NCI-H187 (cell line): ENCODE measurements around the gene MAPKBP1.
A peak's percentile ranks its signal among the peaks of the same experiment; 100 is the strongest.
"Not testable (repeated sequence)": the region's sequence is repeated elsewhere in the genome, so short reads cannot be mapped to it uniquely, and the experiment has no call there.

Experiments
- DNase-seq, 2 experiments: peaks; one replicate each; lab custom pipeline; 2025; lab: John Stamatoyannopoulos, UW

Gene MAPKBP1

DNA sequence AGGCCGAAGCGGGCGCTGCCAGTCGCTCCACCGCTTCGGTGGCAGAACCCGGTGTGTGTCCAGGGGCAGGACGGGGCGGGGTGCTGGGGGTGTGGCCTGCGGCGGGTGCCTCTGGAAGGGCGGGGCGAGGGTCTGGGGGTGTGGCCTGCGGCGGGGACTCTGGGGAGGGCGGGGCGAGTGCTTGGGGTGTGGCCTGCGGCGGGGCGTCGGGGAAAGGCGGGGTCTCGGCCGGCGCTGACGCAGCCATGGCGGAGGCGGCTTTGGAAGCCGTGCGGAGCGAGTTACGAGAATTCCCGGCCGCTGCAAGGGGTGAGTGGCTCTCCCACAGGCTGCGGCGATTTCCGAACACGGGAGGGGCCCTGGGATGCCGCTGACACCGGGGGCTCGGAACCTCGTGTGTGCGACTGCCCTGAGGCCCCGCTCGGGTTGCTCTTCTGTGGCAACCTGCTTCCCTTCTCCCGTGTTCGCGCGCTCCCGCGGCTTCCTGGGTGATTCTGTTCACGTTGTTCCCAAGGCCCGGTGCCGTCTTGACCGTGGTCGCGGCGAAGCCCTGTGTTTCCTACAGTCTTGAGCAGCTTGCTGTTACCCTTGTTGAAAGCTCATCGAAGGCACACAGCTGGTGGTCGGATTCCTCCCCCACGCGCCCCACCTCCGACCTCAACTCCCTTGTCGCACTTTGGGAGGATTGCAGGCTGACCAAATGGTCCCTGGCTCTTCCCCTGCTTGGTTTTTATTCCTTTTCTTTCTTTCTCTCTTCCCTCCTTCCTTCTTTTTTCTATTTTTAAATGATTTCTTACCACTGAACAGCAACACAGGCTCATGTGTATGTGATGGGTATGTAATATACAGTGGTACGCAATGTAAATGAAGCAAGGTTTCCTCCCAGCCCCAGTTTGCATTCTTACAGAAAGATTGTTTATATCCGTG, 53.9 kb downstream of the MAPKBP1 start, which contains the start of gene JMJD7:
Gene JMJD7 (plus strand): TSS at position 213 of the 927 bp plus-strand sequence. CDS start 33 bp downstream, at position 246.
- peak; percentile 37 to 46 for DNase-seq

DNA sequence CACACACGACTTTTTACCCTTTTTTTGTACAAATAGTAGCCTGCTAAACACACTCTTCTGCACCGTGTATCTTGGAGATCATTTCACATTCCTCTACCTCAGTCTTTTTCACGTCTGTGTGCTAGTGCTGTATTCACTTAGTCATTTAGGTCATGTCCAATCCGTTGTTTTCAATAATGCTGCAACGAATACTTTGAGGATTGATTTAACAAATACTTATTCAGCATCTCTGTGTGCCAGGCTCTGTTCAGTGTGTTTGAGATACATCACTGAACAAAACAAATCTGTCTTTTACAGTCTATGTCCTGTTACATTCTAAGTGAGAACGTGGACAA, 54.5 kb downstream of the MAPKBP1 start:
- no peak for DNase-seq

DNA sequence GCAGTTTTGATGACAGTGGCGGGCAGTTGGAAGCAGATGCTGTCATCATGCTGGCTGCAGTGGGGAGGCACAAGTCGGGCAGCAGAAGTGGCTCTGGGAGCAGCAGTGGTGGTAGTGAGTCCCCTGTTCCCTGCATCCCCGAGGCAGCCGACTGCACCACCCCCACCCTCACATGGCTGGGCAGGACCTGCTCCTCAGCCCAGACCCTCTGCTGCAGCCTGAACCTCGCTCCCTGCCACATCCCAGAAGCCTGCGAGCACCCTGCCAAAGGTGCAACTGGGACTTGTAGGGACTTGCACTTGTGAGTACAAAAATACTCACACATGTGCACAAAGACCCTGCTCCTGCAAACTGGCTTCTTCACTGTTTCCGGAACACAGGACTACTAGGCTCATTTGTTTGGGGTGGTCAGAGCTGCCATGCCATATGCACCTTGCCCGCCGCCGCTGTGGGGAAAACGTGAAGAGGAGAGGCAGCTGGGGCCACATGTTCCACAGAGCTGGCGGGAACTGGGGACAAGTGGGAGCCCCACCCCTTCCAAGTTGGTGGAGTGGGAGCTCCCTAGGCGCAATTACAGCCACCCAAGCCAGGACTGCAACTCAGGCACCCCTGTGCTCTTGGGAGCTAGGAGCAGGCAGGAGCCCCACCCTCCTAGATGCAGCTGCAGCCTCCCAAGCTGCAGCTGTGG, 55.8 kb downstream of the MAPKBP1 start:
- no peak for DNase-seq

DNA sequence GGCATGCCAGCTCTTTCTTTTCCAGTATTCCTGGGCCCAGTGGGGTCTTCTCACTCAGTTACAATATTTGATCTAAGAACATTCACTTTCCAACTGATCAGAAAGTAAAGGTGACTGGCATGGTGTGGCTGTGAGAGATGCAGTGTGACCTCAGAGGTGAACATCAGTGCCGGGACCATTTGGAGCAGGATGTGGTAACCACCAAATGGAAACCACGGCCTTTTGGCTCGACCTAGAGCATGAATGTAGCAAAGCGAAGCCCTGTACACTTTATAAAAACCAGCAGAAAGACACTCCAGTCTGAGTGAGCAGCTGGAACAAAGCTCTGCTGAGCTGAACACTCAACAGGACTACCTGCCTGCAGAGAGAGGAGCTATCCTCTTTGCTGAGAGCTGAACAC, 57.0 kb downstream of the MAPKBP1 start:
- DNase-seq = not testable (repeated sequence)

DNA sequence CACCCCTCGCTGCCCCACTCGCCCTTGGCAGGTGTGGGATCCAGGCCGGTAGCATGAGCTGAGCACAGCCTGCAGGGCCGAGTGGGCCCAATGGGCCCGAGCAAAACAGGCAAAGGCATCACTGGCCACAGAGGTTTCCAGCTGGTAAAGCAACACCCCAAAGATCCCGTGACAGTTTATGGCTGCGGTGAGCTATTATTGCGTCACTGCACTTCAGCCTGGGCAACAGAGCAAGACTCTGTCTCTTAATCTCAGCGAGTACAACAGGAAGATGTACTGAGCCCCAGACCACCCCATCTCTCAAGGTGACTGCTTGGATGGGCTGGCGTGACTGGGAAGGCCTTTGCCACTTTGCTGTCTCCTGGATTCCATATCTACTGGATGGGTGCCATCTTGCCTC, 57.9 kb downstream of the MAPKBP1 start:
- DNase-seq = no peak

DNA sequence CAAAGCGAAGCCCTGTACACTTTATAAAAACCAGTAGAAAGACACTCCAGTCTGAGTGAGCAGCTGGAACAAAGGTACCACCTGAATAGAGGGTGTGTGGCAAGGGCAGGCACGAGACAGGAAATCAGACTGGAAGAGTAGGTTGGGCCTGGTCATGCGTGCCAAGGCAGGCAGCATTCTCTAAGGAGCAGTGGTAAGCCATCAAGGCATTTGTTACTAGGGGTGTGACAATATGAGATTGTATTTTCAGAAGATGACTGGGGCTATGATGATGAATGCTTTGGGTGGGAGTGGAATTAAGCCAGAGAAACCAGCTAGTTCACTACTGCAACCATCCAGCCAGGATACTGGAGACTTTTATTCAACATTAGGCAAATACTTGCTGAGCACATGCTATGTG, 58.6 kb downstream of the MAPKBP1 start:
- DNase-seq = no peak

DNA sequence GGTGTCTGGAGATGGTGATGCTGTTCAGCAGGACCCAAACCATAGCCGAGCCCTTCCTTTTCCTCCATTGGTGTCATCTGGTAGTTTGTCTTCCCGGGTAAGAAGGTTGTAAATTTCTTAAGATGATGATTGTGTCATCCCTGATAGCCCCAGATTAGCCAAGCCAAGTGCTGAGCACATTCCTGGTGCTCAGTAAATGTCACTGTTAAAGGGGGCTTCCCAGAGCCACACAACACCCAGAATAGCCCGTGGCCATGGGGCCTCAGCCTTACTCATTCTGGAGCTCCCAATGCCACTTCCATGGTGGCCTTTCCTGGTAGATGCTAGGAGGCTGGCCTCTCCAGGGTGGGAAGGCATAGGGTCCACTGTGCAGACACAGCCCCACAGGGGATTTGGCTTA, 59.8 kb downstream of the MAPKBP1 start:
- DNase-seq = no peak

DNA sequence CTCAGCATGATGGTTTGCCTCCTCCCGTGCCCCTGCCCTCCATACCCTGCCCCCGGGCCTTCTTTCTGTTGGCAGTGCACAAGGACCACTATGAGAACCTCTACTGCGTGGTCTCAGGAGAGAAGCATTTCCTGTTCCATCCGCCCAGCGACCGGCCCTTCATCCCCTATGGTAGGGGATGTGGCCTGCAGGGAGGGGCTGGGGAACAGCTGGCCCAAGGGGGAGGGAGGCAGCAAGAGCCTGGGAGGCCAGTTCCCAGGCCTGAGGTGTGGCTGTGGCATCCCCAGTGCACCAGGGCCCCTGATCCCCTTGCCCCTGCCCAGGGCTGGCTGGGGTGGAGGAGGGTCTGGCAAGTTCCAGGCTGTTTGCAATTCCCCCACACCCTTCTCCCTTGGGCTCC, 61.8 kb downstream of the MAPKBP1 start:
- DNase-seq = no peak

DNA sequence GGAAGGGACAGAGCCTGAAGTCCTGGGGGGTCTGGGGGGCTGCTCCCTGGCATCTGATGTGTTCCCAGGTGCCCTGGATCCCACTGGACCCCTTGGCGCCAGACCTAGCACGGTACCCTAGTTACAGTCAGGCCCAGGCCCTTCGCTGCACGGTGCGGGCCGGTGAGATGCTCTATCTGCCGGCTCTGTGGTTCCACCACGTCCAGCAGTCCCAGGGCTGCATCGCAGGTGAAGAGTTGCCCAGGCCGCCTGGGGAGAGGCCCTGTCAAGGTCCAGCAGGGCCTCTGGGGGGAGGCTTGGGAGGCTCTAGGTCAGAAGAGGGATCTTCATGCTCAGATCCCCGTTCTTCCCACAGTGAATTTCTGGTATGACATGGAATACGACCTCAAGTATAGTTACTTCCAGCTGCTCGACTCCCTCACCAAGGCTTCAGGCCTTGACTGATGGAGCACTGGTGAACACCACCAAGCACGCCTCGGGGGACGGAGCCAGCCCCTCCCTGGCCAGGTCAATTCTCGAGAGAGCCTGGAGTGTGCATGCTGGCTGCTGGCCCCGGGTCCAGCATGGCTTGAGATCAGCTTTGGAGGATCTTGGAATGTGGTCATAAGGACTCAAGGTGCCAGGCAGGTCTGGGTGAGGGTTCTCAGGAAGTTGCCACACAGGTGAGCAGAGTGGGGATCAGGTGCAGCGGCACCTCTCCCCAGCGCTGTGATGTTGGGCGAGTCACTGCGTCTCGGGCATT, 62.6 kb downstream of the MAPKBP1 start:
- no peak for DNase-seq

DNA sequence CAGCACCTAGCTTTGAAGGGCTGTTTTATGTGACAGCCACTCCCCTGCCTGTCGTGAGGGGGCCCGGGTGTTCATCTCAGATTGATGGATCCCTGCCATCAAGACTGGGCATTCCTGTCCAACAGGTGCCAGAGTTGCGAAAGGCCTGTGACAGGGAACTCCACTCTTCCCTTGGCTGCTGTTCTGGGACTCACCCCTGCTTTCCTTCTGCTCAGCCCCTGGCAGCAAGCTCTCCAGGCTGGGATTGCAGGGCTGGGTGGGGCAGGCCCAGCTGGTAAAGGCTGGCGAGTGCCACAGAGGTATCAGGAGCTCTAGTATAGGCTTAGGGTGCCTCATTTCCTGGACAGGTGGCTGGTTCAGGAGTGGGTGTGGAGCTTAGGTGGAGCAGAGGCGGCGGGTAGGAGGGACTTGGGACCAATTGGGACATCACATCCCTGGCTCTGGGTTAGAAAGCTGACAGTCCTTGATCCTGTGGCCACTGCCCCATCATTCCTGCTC, 64.2 kb downstream of the MAPKBP1 start, which contains the start of gene PLA2G4B:
Gene PLA2G4B (plus strand): TSS at position 448 of the 498 bp plus-strand sequence. CDS start 67 bp downstream, outside the sequence.
- no peak for DNase-seq

DNA sequence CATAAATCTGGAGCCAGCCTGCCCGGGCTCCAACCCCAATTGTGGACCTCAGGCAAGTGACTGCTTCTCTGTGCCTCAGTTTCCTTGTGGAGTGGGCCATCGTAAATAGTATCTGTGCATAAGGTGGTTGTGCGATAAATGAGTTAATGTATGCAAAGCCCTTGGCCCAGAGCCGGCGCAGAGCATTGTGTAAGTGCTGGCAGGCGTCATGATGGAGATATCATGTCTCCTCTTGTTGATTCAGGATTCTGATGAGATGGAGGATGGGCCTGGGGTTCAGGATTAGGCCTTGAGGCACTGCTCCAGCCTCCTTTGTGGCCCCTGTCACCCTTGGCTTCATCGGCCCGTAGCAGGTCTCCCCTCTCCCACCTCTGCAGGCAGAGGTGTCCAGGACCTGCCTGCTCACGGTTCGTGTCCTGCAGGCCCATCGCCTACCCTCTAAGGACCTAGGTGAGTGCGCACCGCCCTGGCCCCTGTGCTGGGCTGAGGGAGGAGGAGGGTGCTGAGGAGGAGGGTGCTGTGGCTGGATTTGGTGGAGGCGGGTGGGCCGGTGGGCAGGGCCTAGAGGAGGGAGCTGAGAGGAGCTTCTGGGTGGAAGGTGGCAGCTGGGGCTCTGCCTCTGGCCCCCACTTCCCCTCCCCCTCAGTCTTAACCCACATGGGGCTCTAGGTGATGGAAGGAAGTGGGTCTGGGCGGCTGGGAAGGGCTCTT, 65.7 kb downstream of the MAPKBP1 start:
- no peak for DNase-seq

DNA sequence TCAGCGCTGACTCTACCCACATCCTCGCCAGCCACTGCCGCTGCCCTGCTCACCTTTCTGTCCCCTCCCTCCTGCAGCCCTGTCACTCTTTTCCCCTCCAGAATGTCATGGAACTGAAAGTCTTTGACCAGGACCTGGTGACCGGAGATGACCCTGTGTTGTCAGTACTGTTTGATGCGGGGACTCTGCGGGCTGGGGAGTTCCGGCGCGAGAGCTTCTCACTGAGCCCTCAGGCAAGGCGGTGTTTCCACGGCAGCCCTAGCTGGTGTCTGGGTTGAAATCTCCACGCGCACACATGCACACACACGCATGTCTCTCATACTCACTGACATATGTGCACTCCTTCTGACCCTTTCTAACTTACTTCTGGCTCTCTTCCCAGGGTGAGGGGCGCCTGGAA, 66.4 kb downstream of the MAPKBP1 start:
- no peak for DNase-seq

DNA sequence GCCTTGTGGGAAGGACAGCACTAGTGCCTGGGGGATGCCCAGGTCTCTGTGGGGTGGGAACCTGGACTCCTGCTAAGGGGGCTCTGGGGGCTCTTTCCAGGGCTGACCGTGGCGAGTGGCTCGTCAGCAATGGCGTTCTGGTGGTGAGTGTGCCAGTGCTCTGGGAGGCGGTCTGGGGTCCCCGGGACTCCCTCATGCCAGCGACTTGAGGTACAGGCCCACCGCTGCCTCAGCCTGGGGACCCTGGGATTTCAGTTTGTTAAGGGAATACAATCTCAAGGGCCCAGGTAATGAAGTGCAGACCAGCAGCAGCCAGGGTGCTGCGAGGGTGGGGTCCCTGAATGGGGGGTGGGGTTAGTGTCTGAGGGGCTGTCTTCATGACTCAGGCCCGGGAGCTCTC, 66.8 kb downstream of the MAPKBP1 start:
- DNase-seq = no peak

DNA sequence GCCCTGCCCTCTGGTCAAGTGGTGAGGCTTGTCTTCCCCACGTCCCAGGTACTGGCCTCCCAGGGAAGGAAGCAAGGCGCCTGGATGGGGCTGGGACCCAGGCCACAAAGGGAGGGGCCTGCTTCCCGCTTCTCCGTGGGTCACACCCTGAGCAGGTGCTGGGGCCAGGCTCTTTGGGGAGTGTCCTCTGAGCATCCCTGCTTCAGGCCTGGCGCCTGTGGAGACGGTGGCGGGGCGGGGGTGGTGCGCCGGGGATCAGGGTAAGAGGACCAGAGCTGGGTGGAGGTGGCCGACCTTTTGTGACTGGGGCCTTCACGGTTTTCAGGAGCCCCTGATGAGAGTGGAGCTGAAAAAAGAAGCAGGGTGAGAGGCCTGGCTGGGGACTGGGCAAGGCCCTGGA, 67.9 kb downstream of the MAPKBP1 start:
- DNase-seq = no peak

DNA sequence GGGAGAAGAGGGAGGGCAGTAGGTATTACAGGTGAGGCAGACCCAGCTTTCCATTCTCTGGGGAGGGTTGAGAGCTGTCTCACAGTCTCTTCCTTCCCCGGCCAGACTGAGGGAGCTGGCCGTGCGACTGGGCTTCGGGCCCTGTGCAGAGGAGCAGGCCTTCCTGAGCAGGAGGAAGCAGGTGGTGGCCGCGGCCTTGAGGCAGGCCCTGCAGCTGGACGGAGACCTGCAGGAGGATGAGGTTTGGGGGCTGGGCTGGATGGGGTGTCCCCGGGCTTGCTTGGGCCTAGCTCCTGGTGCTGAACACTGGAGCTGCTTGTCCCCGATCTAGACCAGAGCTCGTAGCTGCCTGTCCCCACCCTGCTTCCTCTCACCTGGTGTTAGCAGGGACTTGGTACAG, 69.3 kb downstream of the MAPKBP1 start:
- no peak for DNase-seq

DNA sequence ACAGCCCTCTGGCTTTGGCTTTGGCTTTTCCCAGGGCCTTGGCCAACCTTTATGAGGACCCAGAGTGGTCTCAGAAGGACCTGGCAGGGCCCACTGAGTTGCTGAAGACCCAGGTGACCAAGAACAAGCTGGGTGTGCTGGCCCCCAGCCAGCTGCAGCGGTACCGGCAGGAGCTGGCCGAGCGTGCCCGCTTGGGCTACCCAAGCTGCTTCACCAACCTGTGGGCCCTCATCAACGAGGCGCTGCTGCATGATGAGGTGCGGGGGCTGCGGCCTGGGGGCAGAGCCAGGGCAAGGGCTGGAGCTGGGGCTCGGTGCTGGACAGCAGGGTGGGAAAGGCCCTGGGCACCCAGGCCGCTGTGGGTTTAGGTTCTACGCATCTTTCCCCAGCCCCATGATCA, 70.5 kb downstream of the MAPKBP1 start:
- no peak for DNase-seq

DNA sequence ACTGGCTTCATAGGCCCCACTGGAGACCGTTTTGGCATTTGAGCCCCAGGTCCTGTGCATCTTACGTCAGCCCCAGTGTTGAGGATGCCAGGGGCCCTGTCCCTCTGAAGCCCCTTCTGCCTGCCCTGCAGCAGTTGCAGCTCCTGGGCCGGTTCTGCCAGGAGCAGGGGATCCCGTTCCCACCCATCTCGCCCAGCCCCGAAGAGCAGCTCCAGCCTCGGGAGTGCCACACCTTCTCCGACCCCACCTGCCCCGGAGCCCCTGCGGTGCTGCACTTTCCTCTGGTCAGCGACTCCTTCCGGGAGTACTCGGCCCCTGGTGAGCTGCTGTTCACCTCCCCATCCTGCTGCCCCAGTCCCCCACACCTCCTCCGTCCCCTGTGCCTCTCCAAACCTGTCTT, 72.9 kb downstream of the MAPKBP1 start:
- DNase-seq = no peak

DNA sequence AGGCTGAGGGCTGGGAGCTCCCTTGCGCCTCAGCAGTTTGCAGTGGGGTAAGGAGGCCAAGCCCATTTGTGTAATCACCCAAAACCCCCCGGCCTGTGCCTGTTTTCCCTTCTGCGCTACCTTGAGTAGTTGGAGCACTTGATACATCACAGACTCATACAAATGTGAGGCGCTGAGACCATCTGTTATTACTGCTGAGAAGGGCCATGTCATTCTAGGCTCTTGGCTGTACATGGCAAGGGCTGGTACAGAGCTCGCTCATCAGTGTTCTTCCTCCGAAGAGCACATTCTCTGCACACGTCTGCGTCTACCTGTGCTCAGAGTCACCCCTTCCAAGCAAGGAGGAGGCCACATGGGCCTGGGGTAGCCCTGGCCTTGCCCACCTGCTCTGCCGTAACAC, 73.7 kb downstream of the MAPKBP1 start:
- no peak for DNase-seq

DNA sequence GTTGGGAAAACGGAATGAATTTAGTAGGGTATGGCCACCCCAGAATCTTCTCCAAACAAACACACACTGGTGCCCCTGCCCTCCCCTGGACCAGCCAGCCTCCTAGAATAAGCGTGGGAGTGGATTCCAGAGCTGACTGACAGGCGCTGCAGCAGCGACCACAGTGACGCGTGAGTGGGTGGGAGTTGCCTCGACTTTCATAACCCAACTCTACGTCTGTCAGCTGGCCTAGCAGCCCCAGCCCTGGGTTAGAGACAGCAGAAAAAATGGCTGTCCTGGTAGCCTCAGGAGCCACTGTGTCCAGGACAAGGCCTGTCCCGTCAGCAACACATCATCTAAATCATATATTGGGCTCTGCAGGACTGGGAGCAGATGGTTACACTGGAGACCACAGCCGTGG, 74.3 kb downstream of the MAPKBP1 start:
- DNase-seq = no peak

DNA sequence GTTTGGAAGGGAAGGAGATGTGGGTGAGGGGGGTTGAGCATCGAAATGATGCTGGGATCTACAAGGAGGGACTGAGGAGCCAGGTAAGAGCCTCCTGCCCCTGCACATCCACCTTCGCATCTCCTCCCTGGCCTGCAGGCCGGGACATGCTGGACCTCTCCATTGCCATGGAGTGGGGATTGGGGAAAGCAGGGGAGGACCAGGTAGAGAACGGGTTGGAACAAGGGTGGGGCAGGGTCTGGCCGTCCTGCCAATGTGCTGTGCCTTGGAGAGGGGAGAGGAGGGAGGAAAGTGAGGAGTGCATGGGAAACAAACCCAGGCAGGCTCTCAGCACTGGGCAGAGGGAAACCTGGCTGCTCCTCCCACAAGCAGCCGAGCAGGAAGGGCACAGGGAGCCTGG, 74.9 kb downstream of the MAPKBP1 start:
- no peak for DNase-seq

DNA sequence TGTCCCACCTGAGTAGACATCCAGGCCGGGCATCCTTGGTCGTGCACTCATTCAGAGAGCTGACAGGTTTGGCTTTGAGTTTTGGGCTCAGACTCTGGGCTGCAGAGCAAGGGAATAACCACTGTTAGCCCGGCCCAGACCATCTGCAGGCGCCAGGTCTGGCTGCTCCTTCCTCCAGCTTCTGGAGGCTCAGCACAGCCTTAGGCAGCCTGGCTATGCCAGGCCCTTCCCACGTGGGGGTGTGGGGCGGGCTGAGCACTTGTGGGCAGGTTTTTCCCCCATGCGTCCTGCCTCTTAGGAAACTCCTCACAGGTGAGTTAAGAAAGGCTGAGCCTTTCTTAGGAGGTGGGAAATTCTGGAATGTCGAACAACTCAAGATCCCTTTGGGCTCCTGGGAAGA, 75.6 kb downstream of the MAPKBP1 start:
- no peak for DNase-seq
